HEK293 (cell line): ENCODE data around the gene CRTC1.

Experiments used
- CTCF ChIA-PET: fragments of 350-600 bp; formaldehyde crosslinking; extraction: SDS; loops from one replicate; lab custom pipeline; 2021; ENCODE audit warnings: antibody characterized with exemption; lab: Yijun Ruan, JAX
- POLR2A ChIA-PET: fragments of 300-600 bp; formaldehyde crosslinking; extraction: SDS; loops from one replicate; lab custom pipeline; 2020; ENCODE audit warnings: antibody characterized with exemption, inconsistent platforms; lab: Yijun Ruan, JAX
- H3K27ac ChIP-seq: fragments of 200-500 bp; sonication (Bioruptor generic); 2 replicates; pipeline ENCODE4 v1.5.1; 2014; ENCODE audit warnings: low read depth, low read length, control low read depth, inconsistent platforms; ENCODE audit errors: extremely low read depth
- H3K36me3 ChIP-seq, 2 experiments: fragments of 200-500 bp in 1 of 2; sonication (Bioruptor generic) in 1 of 2; 1 replicate in 1 of 2; 2 replicates in 1 of 2; pipeline ENCODE4 v1.5.1; 2014 to 2017; ENCODE audit warnings: inconsistent platforms in 2 of 2, low read length in 2 of 2; ENCODE audit not compliant: control insufficient read depth in 2 of 2, insufficient read depth in 1 of 2
- H3K4me1 ChIP-seq: fragments of 200-500 bp; sonication (Bioruptor generic); 2 replicates; pipeline ENCODE4 v1.5.1; 2014; ENCODE audit warnings: mild to moderate bottlenecking, low read length, inconsistent platforms; ENCODE audit not compliant: control insufficient read depth, insufficient read depth
- H3K4me3 ChIP-seq: 2 replicates; pipeline ENCODE4 v1.5.1; 2011; ENCODE audit warnings: low read depth, mild to moderate bottlenecking, control low read depth, low read length, moderate library complexity
- H3K9me3 ChIP-seq: fragments of 200-500 bp; sonication (Bioruptor generic); 2 replicates; pipeline ENCODE4 v1.5.1; 2014; ENCODE audit warnings: low read depth, low read length, inconsistent platforms; ENCODE audit not compliant: control insufficient read depth, insufficient read depth
- BCL11A ChIP-seq: fragments of 450-650 bp; formaldehyde crosslinking; IDR thresholded peaks from 2 replicates; pipeline ENCODE4 v1.5.1; 2016; ENCODE audit warnings: low read depth, missing biosample characterization, missing genetic modification characterization
- EGR2 ChIP-seq: fragments of 450-650 bp; formaldehyde crosslinking; IDR thresholded peaks from 2 replicates; pipeline ENCODE4 v1.5.1; 2016; ENCODE audit warnings: low read depth, missing biosample characterization, missing genetic modification characterization
- FEZF1 ChIP-seq: fragments of 450-650 bp; formaldehyde crosslinking; IDR thresholded peaks from 2 replicates; pipeline ENCODE4 v1.5.1; 2016; ENCODE audit warnings: missing biosample characterization, missing genetic modification characterization
- KLF17 ChIP-seq: fragments of 450-650 bp; formaldehyde crosslinking; IDR thresholded peaks from 2 replicates; pipeline ENCODE4 v1.5.1; 2016; ENCODE audit warnings: missing biosample characterization, missing genetic modification characterization
- KLF7 ChIP-seq: fragments of 450-650 bp; formaldehyde crosslinking; IDR thresholded peaks from 2 replicates; pipeline ENCODE4 v1.5.1; 2016; ENCODE audit warnings: missing biosample characterization, missing genetic modification characterization, borderline replicate concordance
- MZF1 ChIP-seq: fragments of 450-650 bp; formaldehyde crosslinking; IDR thresholded peaks from 2 replicates; pipeline ENCODE4 v1.5.1; 2017; ENCODE audit warnings: missing biosample characterization, missing genetic modification characterization, borderline replicate concordance
- PRDM1 ChIP-seq: fragments of 450-650 bp; formaldehyde crosslinking; IDR thresholded peaks from 2 replicates; pipeline ENCODE4; 2016; ENCODE audit warnings: missing biosample characterization, missing genetic modification characterization
- PRDM4 ChIP-seq: fragments of 450-650 bp; formaldehyde crosslinking; IDR thresholded peaks from 2 replicates; pipeline ENCODE4 v1.5.1; 2017; ENCODE audit warnings: missing biosample characterization, missing genetic modification characterization
- PRDM6 ChIP-seq: fragments of 450-650 bp; formaldehyde crosslinking; IDR thresholded peaks from 2 replicates; pipeline ENCODE4 v1.5.1; 2017; ENCODE audit warnings: missing biosample characterization, missing genetic modification characterization
- SCRT1 ChIP-seq: fragments of 450-650 bp; formaldehyde crosslinking; IDR thresholded peaks from 2 replicates; pipeline ENCODE4 v1.5.1; 2016; ENCODE audit warnings: missing biosample characterization, missing genetic modification characterization, borderline replicate concordance
- ZBTB17 ChIP-seq: fragments of 450-650 bp; formaldehyde crosslinking; IDR thresholded peaks from 2 replicates; pipeline ENCODE4 v1.5.1; 2016; ENCODE audit warnings: missing biosample characterization, missing genetic modification characterization
- ZBTB20 ChIP-seq: fragments of 450-650 bp; formaldehyde crosslinking; IDR thresholded peaks from 2 replicates; pipeline ENCODE4 v1.5.1; 2016; ENCODE audit warnings: missing biosample characterization, missing genetic modification characterization
- ZEB2 ChIP-seq: fragments of 450-650 bp; formaldehyde crosslinking; IDR thresholded peaks from 2 replicates; pipeline ENCODE4 v1.5.1; 2016; ENCODE audit warnings: missing biosample characterization, missing genetic modification characterization
- ZFP41 ChIP-seq: fragments of 450-650 bp; formaldehyde crosslinking; IDR thresholded peaks from 2 replicates; pipeline ENCODE4 v1.5.1; 2016; ENCODE audit warnings: missing biosample characterization, missing genetic modification characterization, borderline replicate concordance
- ZIC2 ChIP-seq: fragments of 450-650 bp; formaldehyde crosslinking; IDR thresholded peaks from 2 replicates; pipeline ENCODE4 v1.5.1; 2016; ENCODE audit warnings: missing biosample characterization, missing genetic modification characterization
- ZNF133 ChIP-seq: fragments of 450-650 bp; formaldehyde crosslinking; IDR thresholded peaks from 2 replicates; pipeline ENCODE4 v1.5.1; 2016; ENCODE audit warnings: missing biosample characterization, missing genetic modification characterization
- ZNF214 ChIP-seq: fragments of 450-650 bp; formaldehyde crosslinking; IDR thresholded peaks from 2 replicates; pipeline ENCODE4 v1.5.1; 2017; ENCODE audit warnings: missing biosample characterization, mild to moderate bottlenecking, missing genetic modification characterization, borderline replicate concordance
- ZNF280C ChIP-seq: fragments of 450-650 bp; formaldehyde crosslinking; IDR thresholded peaks from 2 replicates; pipeline ENCODE4 v1.5.1; 2016; ENCODE audit warnings: missing biosample characterization, missing genetic modification characterization
- ZNF433 ChIP-seq: fragments of 450-650 bp; formaldehyde crosslinking; IDR thresholded peaks from 2 replicates; pipeline ENCODE4 v1.5.1; 2016; ENCODE audit warnings: missing biosample characterization, missing genetic modification characterization, low read depth
- ZNF510 ChIP-seq: fragments of 450-650 bp; formaldehyde crosslinking; IDR thresholded peaks from 2 replicates; pipeline ENCODE4 v1.5.1; 2018; ENCODE audit warnings: mild to moderate bottlenecking, missing genetic modification characterization, missing biosample characterization; ENCODE audit not compliant: insufficient replicate concordance
- ZNF513 ChIP-seq: fragments of 450-650 bp; IDR thresholded peaks from 2 replicates; pipeline ENCODE4 v1.5.1; 2018; ENCODE audit warnings: missing biosample characterization, missing genetic modification characterization
- ZNF548 ChIP-seq: fragments of 450-650 bp; formaldehyde crosslinking; IDR thresholded peaks from 2 replicates; pipeline ENCODE4 v1.5.1; 2016; ENCODE audit warnings: missing biosample characterization, missing genetic modification characterization
- ZNF580 ChIP-seq: fragments of 450-650 bp; formaldehyde crosslinking; IDR thresholded peaks from 2 replicates; pipeline ENCODE4 v1.5.1; 2016; ENCODE audit warnings: missing biosample characterization, missing genetic modification characterization
- ZNF621 ChIP-seq: fragments of 450-650 bp; formaldehyde crosslinking; IDR thresholded peaks from 2 replicates; pipeline ENCODE4 v1.5.1; 2017; ENCODE audit warnings: missing biosample characterization, missing genetic modification characterization
- ZNF692 ChIP-seq: fragments of 450-650 bp; formaldehyde crosslinking; IDR thresholded peaks from 2 replicates; pipeline ENCODE4 v1.5.1; 2016; ENCODE audit warnings: missing biosample characterization, missing genetic modification characterization
- ZNF768 ChIP-seq: fragments of 450-650 bp; formaldehyde crosslinking; IDR thresholded peaks from 2 replicates; pipeline ENCODE4 v1.5.1; 2018; ENCODE audit warnings: missing biosample characterization, mild to moderate bottlenecking, missing genetic modification characterization

The CRTC1 gene

GRCh38 chr19:18683109-18683957 lies at the start of gene CRTC1:
Gene CRTC1, plus strand, starts transcription at chr19:18683680. Its CDS starts 23 bp downstream, at chr19:18683703.
- Histone ChIP-seq H3K4me3 (peak within 1 kb of the TSS; percentile 73), H3K4me1 (no peaks in the 10 kb centered on the region), H3K36me3 (no peaks in the 10 kb centered on the region), H3K9me3 (no peaks in the 10 kb centered on the region), H3K27ac (peak within 1 kb of the TSS; percentile 31; the same call in 1 of the 2 replicates)
- ChIA-PET CTCF (interaction anchor here (1.7 kb wide), 1 partner anchor 89 kb away, joined by 4 read pairs; no protein-coding TSS in a partner anchor), POLR2A (interaction anchor here (0.7 to 1.5 kb wide), 6 partner anchors 18 to 210 kb away, joined by 3 to 12 read pairs (median 3); no protein-coding TSS in a partner anchor)
- no peak for TF ChIP-seq ZEB2
- no peak for TF ChIP-seq MZF1 (tag by site-specific recombination)
- no peak for TF ChIP-seq ZBTB20 (tag by site-specific recombination)
- TF ChIP-seq ZNF580 (tag by site-specific recombination), result 0 out of 2 replicates have a peak, but pooled peaks have one; percentile 18
- TF ChIP-seq FEZF1 (tag by site-specific recombination), result no peak
- no peak for TF ChIP-seq ZFP41
- TF ChIP-seq ZNF692, result peak; percentile 60; the same call in 1 of the 2 replicates
- TF ChIP-seq EGR2 (tag by site-specific recombination), result peak; percentile 93
- no peak for TF ChIP-seq PRDM6 (tag by site-specific recombination)
- no peak for TF ChIP-seq PRDM4 (tag by site-specific recombination)
- TF ChIP-seq ZNF510 (tag by site-specific recombination), result no peak
- no peak for TF ChIP-seq ZNF768 (tag by site-specific recombination)
- no peak for TF ChIP-seq ZNF548 (tag by site-specific recombination)
- TF ChIP-seq BCL11A (tag by site-specific recombination), result no peak
- no peak for TF ChIP-seq PRDM1
- peak; percentile 97 for TF ChIP-seq ZNF513 (tag by site-specific recombination)
- TF ChIP-seq ZNF214, result no peak
- no peak for TF ChIP-seq ZNF280C
- peak; percentile 73; the same call in 1 of the 2 replicates for TF ChIP-seq KLF7 (tag by site-specific recombination)
- TF ChIP-seq SCRT1 (tag by site-specific recombination), result no peak
- TF ChIP-seq ZNF621 (tag by site-specific recombination), result no peak
- no peak for TF ChIP-seq ZIC2 (tag by site-specific recombination)
- no peak for TF ChIP-seq ZNF133 (tag by site-specific recombination)
- no peak for TF ChIP-seq ZNF433
- TF ChIP-seq ZBTB17 (tag by site-specific recombination), result peak; percentile 46; the same call in 1 of the 2 replicates
- peak; percentile 72; the same call in 1 of the 2 replicates for TF ChIP-seq KLF17 (tag by site-specific recombination)
